Liver (tissue), 9 donors: ENCODE results near the gene SLC16A5. TPM values are rescaled to one million over a fixed set of nuclear protein-coding genes. Genes with fewer than 3 reads are reported as not detected.
A peak's percentile ranks its signal among the peaks of the same experiment; 100 is the strongest.

ENCODE experiments used
- DNase-seq: peaks from one replicate; pipeline ENCODE4 v3.0.0-alpha.2; 2017; ENCODE audit warnings: low spot score
- H3K27ac ChIP-seq, 2 donors: one replicate each; pipeline ENCODE4 v1.7.0; 2013; ENCODE audit warnings: inconsistent platforms in 2 of 2, low read length in 2 of 2, control low read depth in 1 of 2, low read depth in 1 of 2, mild to moderate bottlenecking in 1 of 2
- H3K27me3 ChIP-seq, 4 donors: one replicate each; pipeline versions ENCODE4 v1.6.1 to v1.7.0; 2013; ENCODE audit warnings: low read length in 3 of 4, inconsistent platforms in 1 of 4, mild to moderate bottlenecking in 1 of 4, moderate library complexity in 1 of 4; ENCODE audit not compliant: control insufficient read depth in 4 of 4, insufficient read depth in 4 of 4
- H3K36me3 ChIP-seq, 4 donors: one replicate each; pipeline versions ENCODE4 v1.6.1 to v1.7.0; 2013; ENCODE audit warnings: low read length in 3 of 4, mild to moderate bottlenecking in 3 of 4, low read depth in 1 of 4, moderate library complexity in 1 of 4; ENCODE audit not compliant: control insufficient read depth in 4 of 4, insufficient read depth in 3 of 4
- H3K4me1 ChIP-seq, 4 donors: one replicate each; pipeline versions ENCODE4 v1.6.1 to v1.7.0; 2013; ENCODE audit warnings: low read length in 3 of 4, mild to moderate bottlenecking in 3 of 4, moderate library complexity in 1 of 4; ENCODE audit not compliant: control insufficient read depth in 4 of 4, insufficient read depth in 4 of 4
- H3K4me3 ChIP-seq, 3 donors: one replicate each; pipeline versions ENCODE4 v1.6.1 to v1.7.0; 2013; ENCODE audit warnings: low read length in 3 of 3, control low read depth in 1 of 3, low read depth in 1 of 3, mild to moderate bottlenecking in 1 of 3
- H3K9ac ChIP-seq, 2 donors: one replicate each; pipeline ENCODE4 v1.7.0; 2013; ENCODE audit warnings: low read length in 2 of 2, mild to moderate bottlenecking in 2 of 2, moderate library complexity in 2 of 2, control low read depth in 1 of 2, low read depth in 1 of 2
- H3K9me3 ChIP-seq, 4 donors: one replicate each; pipeline versions ENCODE4 v1.6.1 to v1.7.0; 2013; ENCODE audit warnings: low read length in 3 of 4; ENCODE audit not compliant: control insufficient read depth in 4 of 4
- EGR1 ChIP-seq, 2 donors: IDR thresholded peaks; 2 replicates each; pipeline ENCODE4 v1.6.1; 2016 to 2018; ENCODE audit warnings: antibody characterized with exemption in 2 of 2, low read depth in 2 of 2
- FOXA1 ChIP-seq: IDR thresholded peaks from 2 replicates; pipeline ENCODE4 v1.6.1; 2016; ENCODE audit warnings: antibody characterized with exemption
- FOXA2 ChIP-seq: IDR thresholded peaks from 2 replicates; pipeline ENCODE4 v1.6.1; 2016; ENCODE audit warnings: antibody characterized with exemption
- GABPA ChIP-seq, 2 donors: IDR thresholded peaks in 1 of 2; conservative IDR thresholded peaks in 1 of 2; 2 replicates each; pipeline ENCODE4 v1.6.1; 2016; ENCODE audit warnings: antibody characterized with exemption in 2 of 2, mild to moderate bottlenecking in 1 of 2, moderate library complexity in 1 of 2
- HNF4A ChIP-seq, 2 donors: conservative IDR thresholded peaks; 2 replicates each; pipeline ENCODE4 v1.6.1; 2016; ENCODE audit warnings: antibody characterized with exemption in 2 of 2, mild to moderate bottlenecking in 2 of 2
- HNF4G ChIP-seq: IDR thresholded peaks from 2 replicates; pipeline ENCODE4 v1.6.1; 2016; ENCODE audit warnings: antibody characterized with exemption
- JUND ChIP-seq, 2 donors: IDR thresholded peaks; 2 replicates each; pipeline ENCODE4 v1.6.1; 2016; ENCODE audit warnings: antibody characterized with exemption in 2 of 2
- NR2F2 ChIP-seq: IDR thresholded peaks from 2 replicates; pipeline ENCODE4 v1.6.1; 2016; ENCODE audit warnings: antibody characterized with exemption
- RAD21 ChIP-seq, 2 donors: IDR thresholded peaks; 2 replicates each; pipeline ENCODE4 v1.6.1; 2016; ENCODE audit warnings: antibody characterized with exemption in 2 of 2, mild to moderate bottlenecking in 2 of 2
- RXRA ChIP-seq, 2 donors: IDR thresholded peaks; 2 replicates each; pipeline ENCODE4 v1.6.1; 2017 to 2018; ENCODE audit warnings: antibody characterized with exemption in 2 of 2, mild to moderate bottlenecking in 1 of 2
- SP1 ChIP-seq: IDR thresholded peaks from 2 replicates; pipeline ENCODE4 v1.6.1; 2018; ENCODE audit warnings: antibody characterized with exemption, mild to moderate bottlenecking
- TAF1 ChIP-seq: conservative IDR thresholded peaks from 2 replicates; pipeline ENCODE4 v1.6.1; 2016; ENCODE audit warnings: antibody characterized with exemption, mild to moderate bottlenecking
- YY1 ChIP-seq: IDR thresholded peaks from 2 replicates; pipeline ENCODE4 v1.6.1; 2016; ENCODE audit warnings: antibody characterized with exemption, mild to moderate bottlenecking
- WGBS: extraction: QIAGEN DNeasy Blood & Tissue Kit; methylation state at CpG from one replicate; pipeline ENCODE4 v1.1.7; 2013; 5-methylcytosine and 5-hydroxymethylcytosine counted together
- polyA plus RNA-seq, 2 donors: library from polyadenylated mRNA; stranded (reverse) in 1 of 2; unstranded in 1 of 2; fragments of 200-250 nt in 1 of 2; fragments of >200 nt in 1 of 2; fragmentation: Nextera tagmentation in 1 of 2; extraction: Ambion mirVana in 1 of 2; gene quantifications; one replicate each; pipeline versions ENCODE4 v1.2.1 to v1.2.3, GENCODE V29; 2013 to 2015
- total RNA-seq, 2 donors: library from RNA; depleted of rRNA; stranded (reverse); fragments of >200 nt; gene quantifications; one replicate each; pipeline ENCODE4 v1.2.3, GENCODE V29; 2014
- TF ChIP-seq, protein P1 (sequence below): IDR thresholded peaks from 2 replicates; pipeline ENCODE4 v1.6.1; 2016; ENCODE audit warnings: antibody characterized with exemption, mild to moderate bottlenecking
- TF ChIP-seq, protein P2 (sequence below): IDR thresholded peaks from 2 replicates; pipeline ENCODE4 v1.6.1; 2016; ENCODE audit warnings: antibody characterized with exemption
- TF ChIP-seq, protein P3 (sequence below): IDR thresholded peaks from 2 replicates; pipeline ENCODE4 v1.6.1; 2016; ENCODE audit warnings: antibody characterized with exemption
- TF ChIP-seq, protein P4 (sequence below): fragments of 150-350 bp; IDR thresholded peaks from 2 replicates; pipeline ENCODE4 v1.5.1; 2017; ENCODE audit warnings: improper control_type of control experiment, low read depth, low read length; ENCODE audit not compliant: missing input control
- TF ChIP-seq, protein P5 (sequence below): IDR thresholded peaks from 2 replicates; pipeline ENCODE4 v1.6.1; 2016; ENCODE audit warnings: antibody characterized with exemption
- donor health status: healthy.
- donor health status: healthy.
- donor health status: healthy.
- donor health status: healthy.
- donor health status: healthy.

SLC16A5 gene
- total and polyA plus RNA-seq, 4 donors: 1.0 to 4.5 (median 2.6) TPM

DNA sequence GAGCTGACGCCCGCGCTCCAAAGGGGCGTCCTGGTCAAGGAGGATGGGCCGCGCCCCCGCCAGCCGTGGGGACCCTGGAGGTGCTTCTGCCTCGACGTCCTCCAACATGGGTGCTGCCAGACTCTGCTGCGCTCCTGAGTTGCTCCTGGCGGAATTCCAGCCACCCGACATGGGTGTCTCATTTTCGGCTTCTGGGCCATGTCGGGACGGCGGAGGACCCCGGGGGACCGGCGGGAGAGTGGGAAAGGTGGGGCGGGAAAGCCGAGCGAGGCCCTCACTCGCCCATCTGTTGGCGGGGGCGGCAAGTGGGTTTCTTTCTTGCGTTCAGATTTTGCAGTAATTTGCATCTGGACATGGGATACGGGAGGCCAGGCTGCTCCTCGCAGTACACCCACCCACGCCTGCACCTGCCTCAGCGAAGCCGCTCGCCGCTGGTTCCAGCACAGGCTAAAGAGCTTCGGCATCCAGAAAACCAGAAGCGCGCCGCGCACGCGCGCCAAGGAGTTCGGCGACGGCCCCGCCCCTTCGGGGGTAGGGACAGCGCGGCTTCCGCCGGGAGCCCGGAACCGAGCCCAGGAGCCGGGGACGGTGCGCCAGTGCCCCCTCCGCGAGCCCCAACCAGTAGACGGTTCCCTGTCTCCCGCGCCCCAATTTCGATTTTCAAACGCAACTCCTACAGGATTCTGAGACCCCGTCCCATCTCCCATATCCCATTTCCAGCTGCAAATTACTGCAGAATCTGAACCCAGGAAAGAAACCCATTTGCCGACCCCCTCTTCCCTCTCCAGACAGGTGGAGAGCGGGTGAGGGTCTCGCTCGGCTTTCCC lies 21.9 kb downstream of the SLC16A5 start, which contains the start of gene ARMC7:
Gene ARMC7, plus strand, starts transcription at position 563 of the 827 bp plus-strand sequence. CDS start 320 bp downstream, outside the sequence.
- under 1% methylated on average over 68 of the region's 68 CpGs for WGBS
- Histone ChIP-seq H3K27me3 (no peaks in the 10 kb centered on the region), H3K36me3 (no peaks in the 10 kb centered on the region), H3K4me3 (peak within 1 kb of the TSS; percentile 72 to 87 (median 84)), H3K4me1 (peaks cover 5 to 30% (median 22%) of the 10 kb centered on the region in 4 donors), H3K9me3 (no peaks in the 10 kb centered on the region), H3K9ac (peak within 1 kb of the TSS; percentile 53 to 80), H3K27ac (peak within 1 kb of the TSS in 1 of 2 donors; percentile 5)
- DNase-seq: peak; percentile 90
- TF ChIP-seq, protein P1, sequence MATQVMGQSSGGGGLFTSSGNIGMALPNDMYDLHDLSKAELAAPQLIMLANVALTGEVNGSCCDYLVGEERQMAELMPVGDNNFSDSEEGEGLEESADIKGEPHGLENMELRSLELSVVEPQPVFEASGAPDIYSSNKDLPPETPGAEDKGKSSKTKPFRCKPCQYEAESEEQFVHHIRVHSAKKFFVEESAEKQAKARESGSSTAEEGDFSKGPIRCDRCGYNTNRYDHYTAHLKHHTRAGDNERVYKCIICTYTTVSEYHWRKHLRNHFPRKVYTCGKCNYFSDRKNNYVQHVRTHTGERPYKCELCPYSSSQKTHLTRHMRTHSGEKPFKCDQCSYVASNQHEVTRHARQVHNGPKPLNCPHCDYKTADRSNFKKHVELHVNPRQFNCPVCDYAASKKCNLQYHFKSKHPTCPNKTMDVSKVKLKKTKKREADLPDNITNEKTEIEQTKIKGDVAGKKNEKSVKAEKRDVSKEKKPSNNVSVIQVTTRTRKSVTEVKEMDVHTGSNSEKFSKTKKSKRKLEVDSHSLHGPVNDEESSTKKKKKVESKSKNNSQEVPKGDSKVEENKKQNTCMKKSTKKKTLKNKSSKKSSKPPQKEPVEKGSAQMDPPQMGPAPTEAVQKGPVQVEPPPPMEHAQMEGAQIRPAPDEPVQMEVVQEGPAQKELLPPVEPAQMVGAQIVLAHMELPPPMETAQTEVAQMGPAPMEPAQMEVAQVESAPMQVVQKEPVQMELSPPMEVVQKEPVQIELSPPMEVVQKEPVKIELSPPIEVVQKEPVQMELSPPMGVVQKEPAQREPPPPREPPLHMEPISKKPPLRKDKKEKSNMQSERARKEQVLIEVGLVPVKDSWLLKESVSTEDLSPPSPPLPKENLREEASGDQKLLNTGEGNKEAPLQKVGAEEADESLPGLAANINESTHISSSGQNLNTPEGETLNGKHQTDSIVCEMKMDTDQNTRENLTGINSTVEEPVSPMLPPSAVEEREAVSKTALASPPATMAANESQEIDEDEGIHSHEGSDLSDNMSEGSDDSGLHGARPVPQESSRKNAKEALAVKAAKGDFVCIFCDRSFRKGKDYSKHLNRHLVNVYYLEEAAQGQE: peak; percentile 42
- TF ChIP-seq RXRA (IDR thresholded peaks at IDR 0.05) (no peak), RAD21 (IDR thresholded peaks at IDR 0.05) (peak; percentile 28 to 62), FOXA2 (no peak), HNF4G (no peak), SP1 (peak; percentile 28), HNF4A (conservative IDR thresholded peaks at IDR 0.05) (no peak), TAF1 (no peak), FOXA1 (no peak), NR2F2 (no peak), YY1 (peak; percentile 23), GABPA (IDR thresholded peaks at IDR 0.05 in 1 of 2, conservative IDR thresholded peaks at IDR 0.05 in 1 of 2) (peak; percentile 53 to 80), JUND (IDR thresholded peaks at IDR 0.05) (no peak), EGR1 (IDR thresholded peaks at IDR 0.05; ENCODE audit: low read depth in 2 of 2) (no peak)
- TF ChIP-seq, protein P2, sequence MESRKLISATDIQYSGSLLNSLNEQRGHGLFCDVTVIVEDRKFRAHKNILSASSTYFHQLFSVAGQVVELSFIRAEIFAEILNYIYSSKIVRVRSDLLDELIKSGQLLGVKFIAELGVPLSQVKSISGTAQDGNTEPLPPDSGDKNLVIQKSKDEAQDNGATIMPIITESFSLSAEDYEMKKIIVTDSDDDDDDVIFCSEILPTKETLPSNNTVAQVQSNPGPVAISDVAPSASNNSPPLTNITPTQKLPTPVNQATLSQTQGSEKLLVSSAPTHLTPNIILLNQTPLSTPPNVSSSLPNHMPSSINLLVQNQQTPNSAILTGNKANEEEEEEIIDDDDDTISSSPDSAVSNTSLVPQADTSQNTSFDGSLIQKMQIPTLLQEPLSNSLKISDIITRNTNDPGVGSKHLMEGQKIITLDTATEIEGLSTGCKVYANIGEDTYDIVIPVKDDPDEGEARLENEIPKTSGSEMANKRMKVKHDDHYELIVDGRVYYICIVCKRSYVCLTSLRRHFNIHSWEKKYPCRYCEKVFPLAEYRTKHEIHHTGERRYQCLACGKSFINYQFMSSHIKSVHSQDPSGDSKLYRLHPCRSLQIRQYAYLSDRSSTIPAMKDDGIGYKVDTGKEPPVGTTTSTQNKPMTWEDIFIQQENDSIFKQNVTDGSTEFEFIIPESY: no peak
- TF ChIP-seq, protein P3, sequence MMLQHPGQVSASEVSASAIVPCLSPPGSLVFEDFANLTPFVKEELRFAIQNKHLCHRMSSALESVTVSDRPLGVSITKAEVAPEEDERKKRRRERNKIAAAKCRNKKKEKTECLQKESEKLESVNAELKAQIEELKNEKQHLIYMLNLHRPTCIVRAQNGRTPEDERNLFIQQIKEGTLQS: no peak
- TF ChIP-seq, protein P4, sequence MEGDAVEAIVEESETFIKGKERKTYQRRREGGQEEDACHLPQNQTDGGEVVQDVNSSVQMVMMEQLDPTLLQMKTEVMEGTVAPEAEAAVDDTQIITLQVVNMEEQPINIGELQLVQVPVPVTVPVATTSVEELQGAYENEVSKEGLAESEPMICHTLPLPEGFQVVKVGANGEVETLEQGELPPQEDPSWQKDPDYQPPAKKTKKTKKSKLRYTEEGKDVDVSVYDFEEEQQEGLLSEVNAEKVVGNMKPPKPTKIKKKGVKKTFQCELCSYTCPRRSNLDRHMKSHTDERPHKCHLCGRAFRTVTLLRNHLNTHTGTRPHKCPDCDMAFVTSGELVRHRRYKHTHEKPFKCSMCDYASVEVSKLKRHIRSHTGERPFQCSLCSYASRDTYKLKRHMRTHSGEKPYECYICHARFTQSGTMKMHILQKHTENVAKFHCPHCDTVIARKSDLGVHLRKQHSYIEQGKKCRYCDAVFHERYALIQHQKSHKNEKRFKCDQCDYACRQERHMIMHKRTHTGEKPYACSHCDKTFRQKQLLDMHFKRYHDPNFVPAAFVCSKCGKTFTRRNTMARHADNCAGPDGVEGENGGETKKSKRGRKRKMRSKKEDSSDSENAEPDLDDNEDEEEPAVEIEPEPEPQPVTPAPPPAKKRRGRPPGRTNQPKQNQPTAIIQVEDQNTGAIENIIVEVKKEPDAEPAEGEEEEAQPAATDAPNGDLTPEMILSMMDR: no peak
- TF ChIP-seq, protein P5, sequence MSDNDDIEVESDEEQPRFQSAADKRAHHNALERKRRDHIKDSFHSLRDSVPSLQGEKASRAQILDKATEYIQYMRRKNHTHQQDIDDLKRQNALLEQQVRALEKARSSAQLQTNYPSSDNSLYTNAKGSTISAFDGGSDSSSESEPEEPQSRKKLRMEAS: no peak
